HL-60 (cell line): ENCODE data around the gene TOGARAM2.

Experiments
- GABPA ChIP-seq: IDR thresholded peaks from 2 replicates; pipeline ENCODE4 v1.6.1; 2012; ENCODE audit warnings: low read depth
- POLR2AphosphoS5 ChIP-seq: IDR thresholded peaks from 2 replicates; pipeline ENCODE4 v1.6.1; 2012; ENCODE audit warnings: low read depth
- SPI1 ChIP-seq: IDR thresholded peaks from 2 replicates; pipeline ENCODE4 v1.6.1; 2012; ENCODE audit warnings: low read depth, mild to moderate bottlenecking, borderline replicate concordance
- TF ChIP-seq, protein P1 (sequence below): IDR thresholded peaks from one replicate; pipeline ENCODE4 v1.5.1; 2011; ENCODE audit warnings: low read length, control low read depth, inconsistent platforms; ENCODE audit not compliant: insufficient read depth
- TF ChIP-seq, protein P2 (sequence below): IDR thresholded peaks from 2 replicates; pipeline ENCODE4 v1.6.1; 2012; ENCODE audit warnings: low read depth; ENCODE audit not compliant: insufficient replicate concordance

DNA sequence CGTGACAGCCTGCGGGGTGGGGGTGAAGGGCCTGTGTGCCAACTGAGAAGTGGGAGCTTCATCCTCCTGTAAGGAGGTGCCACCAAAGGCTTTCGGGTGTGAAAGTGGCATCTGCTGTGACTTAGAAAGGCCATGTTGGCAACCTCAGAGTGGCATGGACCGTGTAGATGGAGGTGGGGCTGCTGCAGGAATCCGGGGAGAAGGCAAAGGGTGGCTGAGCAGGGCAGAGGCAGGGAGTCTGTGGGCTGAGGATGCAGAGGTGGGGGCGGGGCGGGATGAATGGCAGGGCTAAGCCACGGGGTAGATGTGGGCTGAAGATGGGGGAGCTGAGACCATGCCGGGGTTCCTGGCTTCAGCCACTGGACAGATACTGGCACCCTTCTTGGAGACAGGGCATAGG lies 28.2 kb downstream of the TOGARAM2 start:
- TF ChIP-seq SPI1: no peak
- TF ChIP-seq, protein P1, sequence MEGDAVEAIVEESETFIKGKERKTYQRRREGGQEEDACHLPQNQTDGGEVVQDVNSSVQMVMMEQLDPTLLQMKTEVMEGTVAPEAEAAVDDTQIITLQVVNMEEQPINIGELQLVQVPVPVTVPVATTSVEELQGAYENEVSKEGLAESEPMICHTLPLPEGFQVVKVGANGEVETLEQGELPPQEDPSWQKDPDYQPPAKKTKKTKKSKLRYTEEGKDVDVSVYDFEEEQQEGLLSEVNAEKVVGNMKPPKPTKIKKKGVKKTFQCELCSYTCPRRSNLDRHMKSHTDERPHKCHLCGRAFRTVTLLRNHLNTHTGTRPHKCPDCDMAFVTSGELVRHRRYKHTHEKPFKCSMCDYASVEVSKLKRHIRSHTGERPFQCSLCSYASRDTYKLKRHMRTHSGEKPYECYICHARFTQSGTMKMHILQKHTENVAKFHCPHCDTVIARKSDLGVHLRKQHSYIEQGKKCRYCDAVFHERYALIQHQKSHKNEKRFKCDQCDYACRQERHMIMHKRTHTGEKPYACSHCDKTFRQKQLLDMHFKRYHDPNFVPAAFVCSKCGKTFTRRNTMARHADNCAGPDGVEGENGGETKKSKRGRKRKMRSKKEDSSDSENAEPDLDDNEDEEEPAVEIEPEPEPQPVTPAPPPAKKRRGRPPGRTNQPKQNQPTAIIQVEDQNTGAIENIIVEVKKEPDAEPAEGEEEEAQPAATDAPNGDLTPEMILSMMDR: no peak
- TF ChIP-seq POLR2AphosphoS5: no peak
- no peak for TF ChIP-seq GABPA
- TF ChIP-seq, protein P2, sequence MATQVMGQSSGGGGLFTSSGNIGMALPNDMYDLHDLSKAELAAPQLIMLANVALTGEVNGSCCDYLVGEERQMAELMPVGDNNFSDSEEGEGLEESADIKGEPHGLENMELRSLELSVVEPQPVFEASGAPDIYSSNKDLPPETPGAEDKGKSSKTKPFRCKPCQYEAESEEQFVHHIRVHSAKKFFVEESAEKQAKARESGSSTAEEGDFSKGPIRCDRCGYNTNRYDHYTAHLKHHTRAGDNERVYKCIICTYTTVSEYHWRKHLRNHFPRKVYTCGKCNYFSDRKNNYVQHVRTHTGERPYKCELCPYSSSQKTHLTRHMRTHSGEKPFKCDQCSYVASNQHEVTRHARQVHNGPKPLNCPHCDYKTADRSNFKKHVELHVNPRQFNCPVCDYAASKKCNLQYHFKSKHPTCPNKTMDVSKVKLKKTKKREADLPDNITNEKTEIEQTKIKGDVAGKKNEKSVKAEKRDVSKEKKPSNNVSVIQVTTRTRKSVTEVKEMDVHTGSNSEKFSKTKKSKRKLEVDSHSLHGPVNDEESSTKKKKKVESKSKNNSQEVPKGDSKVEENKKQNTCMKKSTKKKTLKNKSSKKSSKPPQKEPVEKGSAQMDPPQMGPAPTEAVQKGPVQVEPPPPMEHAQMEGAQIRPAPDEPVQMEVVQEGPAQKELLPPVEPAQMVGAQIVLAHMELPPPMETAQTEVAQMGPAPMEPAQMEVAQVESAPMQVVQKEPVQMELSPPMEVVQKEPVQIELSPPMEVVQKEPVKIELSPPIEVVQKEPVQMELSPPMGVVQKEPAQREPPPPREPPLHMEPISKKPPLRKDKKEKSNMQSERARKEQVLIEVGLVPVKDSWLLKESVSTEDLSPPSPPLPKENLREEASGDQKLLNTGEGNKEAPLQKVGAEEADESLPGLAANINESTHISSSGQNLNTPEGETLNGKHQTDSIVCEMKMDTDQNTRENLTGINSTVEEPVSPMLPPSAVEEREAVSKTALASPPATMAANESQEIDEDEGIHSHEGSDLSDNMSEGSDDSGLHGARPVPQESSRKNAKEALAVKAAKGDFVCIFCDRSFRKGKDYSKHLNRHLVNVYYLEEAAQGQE: no peak
